GM19238 (cell line): ENCODE data around the gene BLOC1S4.

Source experiments
- DNase-seq: peaks from one replicate; pipeline ENCODE4 v3.0.0; 2011; ENCODE audit warnings: low spot score; ENCODE audit not compliant: insufficient read length

BLOC1S4 gene

GRCh38 chr4:6689506-6689960, 26.4 kb upstream of the BLOC1S4 start:
- no peak for DNase-seq

GRCh38 chr4:6692379-6692778, 23.6 kb upstream of the BLOC1S4 start:
- no peak for DNase-seq

- DNase-seq, result no peak
These were observed 23.2 kb upstream of the BLOC1S4 start for GRCh38 chr4:6692806-6693205.

- DNase-seq, result no peak
These were observed 22.5 kb upstream of the BLOC1S4 start, which contains the start of gene S100P for GRCh38 chr4:6693231-6694176. Gene S100P, plus strand, starts transcription at chr4:6693878. Its CDS starts 55 bp downstream, at chr4:6693933.

DNA sequence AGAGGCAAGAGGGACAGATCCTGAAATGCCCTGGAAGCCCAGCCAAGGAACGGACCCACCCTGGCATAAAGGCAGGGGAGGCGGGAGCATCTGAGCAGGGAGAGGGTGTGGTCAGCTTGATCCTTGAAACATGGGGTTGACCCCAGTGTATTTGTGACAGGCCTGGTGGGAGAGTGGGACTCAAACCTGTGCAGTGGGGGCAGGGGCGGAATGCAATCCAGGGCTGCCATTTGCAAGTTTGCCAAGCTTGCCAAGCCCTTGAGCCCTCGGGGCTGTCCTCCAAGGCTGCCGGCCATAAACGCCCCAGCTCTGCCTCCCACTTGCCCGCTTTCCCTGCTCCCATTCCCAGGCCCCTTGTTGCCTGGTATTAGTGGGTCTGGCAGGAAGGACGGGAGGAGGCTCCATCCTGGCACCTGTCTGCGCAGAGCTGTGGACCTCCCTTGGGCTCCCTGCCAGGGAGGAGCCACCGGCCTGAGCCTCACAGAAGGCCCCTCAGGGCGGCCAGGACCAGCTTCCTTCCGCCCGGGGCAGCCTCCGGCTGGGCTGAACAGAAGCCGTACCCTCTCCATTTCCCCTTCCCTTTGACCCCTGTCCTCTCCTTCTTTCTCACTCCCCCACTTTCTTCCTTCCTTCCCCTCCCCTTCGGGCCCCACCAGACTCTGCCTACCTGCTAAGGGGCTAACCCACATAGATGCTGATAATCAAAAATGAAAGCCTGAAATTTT, 21.6 kb upstream of the BLOC1S4 start:
- no peak for DNase-seq

- DNase-seq, result no peak
These were observed 20.0 kb upstream of the BLOC1S4 start for GRCh38 chr4:6695660-6696610.

DNA sequence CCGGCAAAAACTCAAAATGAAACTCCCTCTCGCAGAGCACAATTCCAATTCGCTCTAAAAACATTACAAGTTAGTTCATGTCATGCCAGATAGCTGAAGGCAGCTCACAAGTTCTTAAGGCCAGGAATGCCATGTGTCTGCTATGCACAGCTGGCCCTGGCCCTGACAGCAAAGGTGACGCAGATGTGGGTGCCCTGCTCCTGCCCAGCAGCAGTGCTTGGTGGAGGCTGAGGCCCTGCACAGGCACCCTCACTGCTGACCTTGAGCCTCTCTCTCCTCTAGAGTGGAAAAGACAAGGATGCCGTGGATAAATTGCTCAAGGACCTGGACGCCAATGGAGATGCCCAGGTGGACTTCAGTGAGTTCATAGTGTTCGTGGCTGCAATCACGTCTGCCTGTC, 19.4 kb upstream of the BLOC1S4 start:
- DNase-seq, result no peak

DNA sequence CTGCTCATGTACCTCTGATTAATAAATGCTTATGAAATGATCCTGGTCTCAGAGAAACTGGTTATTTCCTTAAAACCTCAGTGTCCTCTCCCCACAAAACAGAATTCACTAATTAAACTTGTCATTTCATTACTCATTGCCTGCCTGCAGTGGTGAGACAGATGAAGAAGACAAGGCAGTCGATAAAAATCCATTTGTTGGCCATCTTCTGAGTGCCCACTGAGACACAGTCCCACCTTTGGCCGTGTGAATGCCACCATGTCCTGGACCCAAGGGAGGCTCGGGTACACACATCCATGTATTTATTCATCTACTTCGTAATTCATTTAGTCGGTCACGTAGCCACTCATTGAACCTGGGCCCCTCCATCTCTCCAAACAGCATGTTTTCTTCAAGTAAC, 18.8 kb upstream of the BLOC1S4 start:
- DNase-seq, result no peak

GRCh38 chr4:6699388-6699787, 16.6 kb upstream of the BLOC1S4 start:
- DNase-seq, result no peak

DNA sequence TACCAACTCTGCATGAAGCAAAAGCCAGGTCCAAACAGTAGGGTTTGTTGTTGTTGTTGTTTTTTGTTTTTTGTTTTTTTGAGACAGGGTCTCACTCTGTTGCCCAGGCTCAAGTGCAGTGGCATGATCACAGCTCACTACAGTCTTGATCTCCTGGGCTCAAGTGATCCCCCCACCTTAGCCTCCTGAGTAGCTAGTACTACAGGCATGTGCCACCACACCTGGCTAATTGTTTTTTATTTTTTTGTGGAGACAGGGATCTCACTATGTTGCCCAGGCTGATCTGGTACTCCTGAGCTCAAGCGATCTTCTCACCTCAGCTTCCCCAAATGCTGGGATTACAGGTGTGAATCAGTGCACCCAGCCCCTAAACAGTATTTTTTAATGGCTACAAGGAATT, 16.1 kb upstream of the BLOC1S4 start:
- DNase-seq, result no peak

- no peak for DNase-seq
These were observed 14.6 kb upstream of the BLOC1S4 start for GRCh38 chr4:6701371-6701770.

GRCh38 chr4:6702761-6703160, 13.2 kb upstream of the BLOC1S4 start:
- DNase-seq, result no peak

- no peak for DNase-seq
These were observed 12.2 kb upstream of the BLOC1S4 start for GRCh38 chr4:6703786-6704185.

GRCh38 chr4:6705646-6706045, 10.3 kb upstream of the BLOC1S4 start:
- DNase-seq, result no peak

GRCh38 chr4:6706173-6706572, 9.8 kb upstream of the BLOC1S4 start:
- DNase-seq, result no peak

DNA sequence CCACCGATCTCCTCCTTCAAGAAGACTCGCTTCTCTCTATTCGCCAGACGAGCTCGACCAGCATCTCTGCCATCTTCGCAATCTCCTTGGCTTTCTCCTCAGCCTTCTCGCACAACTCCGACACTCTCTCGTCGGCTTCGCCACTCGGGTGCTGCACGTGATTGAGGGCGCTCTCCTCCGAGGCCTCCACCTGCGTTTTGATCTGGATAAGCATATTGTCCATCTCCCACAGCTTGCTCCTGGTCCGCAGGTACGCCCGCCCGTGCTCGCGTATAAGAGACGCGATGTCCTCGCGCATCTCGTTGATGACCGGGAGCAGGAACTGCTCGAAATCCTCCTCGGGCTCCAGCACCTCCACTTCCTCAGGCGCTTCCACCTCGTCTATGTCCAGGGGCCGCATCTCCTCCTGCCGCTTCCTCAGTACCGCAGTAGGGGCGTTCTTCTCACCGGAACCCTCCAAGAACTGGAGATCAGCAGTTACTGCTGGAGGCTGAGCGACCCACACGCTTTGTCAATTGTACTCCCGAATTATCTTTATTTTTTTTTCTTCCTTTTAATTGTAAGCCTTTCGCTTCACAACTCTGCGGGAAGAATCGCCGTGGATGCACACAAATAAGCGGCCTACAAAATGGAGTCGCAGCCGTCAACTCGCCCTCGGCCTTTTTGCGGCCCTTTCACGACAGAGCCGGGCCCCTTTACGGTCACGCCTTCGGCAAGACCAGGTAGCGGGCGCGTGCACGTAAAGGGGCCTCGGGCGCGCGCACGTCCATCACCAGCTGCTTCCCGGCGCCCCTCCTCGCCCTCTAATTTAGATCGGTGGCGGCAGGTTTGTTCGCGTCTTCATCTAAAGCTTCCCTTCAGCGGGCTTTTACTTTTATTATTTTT, 6.5 kb upstream of the BLOC1S4 start, which contains the start of gene MRFAP1L1:
MRFAP1L1 (minus strand) TSS at position 636 of the 885 bp plus-strand sequence; CDS start at position 400, 236 bp downstream.
- peak; percentile 85 for DNase-seq

- no peak for DNase-seq
These were observed 5.7 kb upstream of the BLOC1S4 start for GRCh38 chr4:6710282-6710681.

GRCh38 chr4:6710996-6711395, 5.0 kb upstream of the BLOC1S4 start:
- DNase-seq, result no peak

DNA sequence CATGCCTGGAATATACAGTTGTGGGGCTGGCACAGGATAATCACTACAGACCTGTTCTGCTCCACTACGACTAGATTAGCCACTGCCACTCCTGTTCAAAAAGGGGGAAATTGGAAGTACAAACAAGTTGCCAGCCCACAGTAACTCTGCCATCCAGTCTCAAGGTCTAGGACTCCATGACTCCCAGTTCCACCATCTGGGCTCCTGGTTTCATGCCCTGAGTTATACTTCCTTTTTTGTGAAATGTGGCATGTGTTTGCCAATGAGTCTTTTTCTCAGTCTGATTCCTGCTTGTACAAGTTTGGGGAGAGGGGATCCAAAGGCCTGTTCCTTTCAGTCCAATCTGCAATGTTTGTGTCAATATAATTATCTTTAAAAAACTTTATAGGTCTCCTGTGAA, 1.0 kb upstream of the BLOC1S4 start:
- no peak for DNase-seq

DNA sequence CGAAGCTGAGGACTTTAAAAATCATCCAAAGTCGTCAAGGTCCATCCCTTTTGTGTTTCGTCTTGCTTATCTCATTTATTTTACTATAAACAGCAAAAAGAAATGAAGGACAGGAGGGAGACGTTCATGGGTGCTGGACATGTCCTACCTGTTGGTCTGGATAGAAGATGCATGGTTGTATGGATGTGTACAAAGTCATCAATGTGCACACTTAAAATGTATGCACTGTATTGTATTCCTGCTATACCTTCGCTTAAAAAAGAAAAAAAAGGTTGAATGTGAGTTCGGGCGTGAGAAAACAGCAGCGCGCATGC, 313 bp upstream of the BLOC1S4 start:
- no peak for DNase-seq
